Stromal cell of bone marrow (primary cell): ENCODE measurements around the gene GLI3.

ENCODE experiments used
- DNase-seq: peaks from one replicate; pipeline ENCODE4 v3.0.0-alpha.2; 2012; ENCODE audit warnings: low read depth

The GLI3 gene

DNA sequence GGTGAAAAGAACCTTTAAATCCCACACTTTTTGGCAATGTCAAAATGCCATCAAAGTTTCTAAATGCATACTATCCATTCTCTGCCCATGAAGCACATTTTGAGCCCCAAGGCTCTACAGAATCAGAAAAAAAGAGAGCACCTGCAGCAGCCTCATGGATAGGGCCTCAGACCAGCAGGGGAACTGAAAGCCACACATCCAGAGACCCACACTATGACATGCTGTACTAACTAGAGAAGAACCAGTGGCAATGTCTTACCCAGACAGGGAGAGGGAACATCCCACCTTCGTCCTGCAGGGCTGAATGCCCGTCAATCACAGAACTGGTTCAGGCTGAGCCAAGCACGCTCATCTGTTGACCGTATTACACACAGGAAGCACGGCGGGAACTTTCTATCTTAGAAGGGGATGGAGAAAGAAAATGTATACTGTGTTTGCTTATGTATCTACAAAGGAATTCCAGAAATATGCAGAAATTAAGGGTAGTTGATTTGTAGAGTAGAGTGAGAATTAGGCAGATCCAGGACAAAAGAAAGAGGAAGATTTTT is 237.2 kb downstream of the GLI3 start:
- no peak for DNase-seq

DNA sequence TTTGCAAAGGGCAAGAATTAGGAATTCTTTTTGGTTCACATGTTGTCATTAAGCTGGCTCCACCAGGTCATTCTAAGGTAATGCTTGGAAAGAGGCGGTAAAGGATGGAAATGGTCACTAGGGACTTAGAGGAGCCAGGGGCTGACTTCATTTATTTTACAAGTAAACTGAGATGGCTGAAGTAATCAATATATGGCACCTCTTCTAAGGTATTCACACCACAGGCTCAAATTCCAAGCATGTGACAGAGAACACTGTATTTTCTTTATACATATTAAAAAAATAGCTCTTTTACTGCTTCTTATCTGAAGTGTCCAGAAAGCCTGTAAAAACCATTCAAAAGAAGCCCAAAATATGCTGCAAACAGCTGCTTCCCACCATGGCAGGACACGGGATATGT is 239.0 kb downstream of the GLI3 start:
- no peak for DNase-seq

DNA sequence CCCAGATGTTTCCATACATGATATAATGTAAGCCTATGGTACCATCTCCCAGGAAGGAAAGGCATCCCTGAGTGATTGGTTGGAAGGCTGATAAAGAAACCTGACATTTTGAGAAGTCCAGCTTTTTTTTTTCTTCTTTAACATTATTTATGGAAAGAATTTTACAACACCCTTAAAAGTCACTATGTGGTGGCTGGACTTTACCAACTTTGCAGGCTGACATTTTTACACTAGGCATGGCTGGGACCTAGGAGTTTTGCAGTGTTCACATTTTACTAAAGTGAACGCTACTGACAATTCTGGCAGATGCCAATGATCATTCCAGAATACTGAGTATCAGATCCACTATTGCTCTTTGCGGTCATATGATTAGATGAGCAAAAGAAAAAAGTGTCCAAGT is 239.9 kb downstream of the GLI3 start:
- no peak for DNase-seq

- DNase-seq = no peak
Measured at GRCh38 chr7:41996381-41997035, 240.5 kb downstream of the GLI3 start.

GRCh38 chr7:41995632-41996271 is 241.3 kb downstream of the GLI3 start:
- no peak for DNase-seq

DNA sequence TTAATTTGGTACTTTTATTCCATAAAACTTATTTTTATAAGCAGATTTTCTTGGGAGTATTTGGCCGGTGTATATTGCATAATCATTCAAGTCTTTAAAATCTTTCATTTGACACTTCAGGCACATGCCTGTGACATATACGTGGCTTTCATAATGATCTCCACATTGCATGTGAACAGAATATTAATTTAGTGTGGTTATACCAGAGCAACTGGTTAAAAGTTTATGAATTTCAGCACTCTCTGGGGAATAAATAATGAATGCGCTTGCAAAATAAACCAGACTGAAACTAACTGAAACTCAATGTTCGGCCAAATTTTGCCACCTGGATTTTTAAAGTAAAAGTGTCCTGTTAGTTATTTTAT is 242.3 kb downstream of the GLI3 start:
- no peak for DNase-seq

- DNase-seq = no peak
Measured at GRCh38 chr7:41994036-41994745, 242.8 kb downstream of the GLI3 start.

- DNase-seq = no peak
Measured at GRCh38 chr7:41992881-41993867, 243.8 kb downstream of the GLI3 start.

DNA sequence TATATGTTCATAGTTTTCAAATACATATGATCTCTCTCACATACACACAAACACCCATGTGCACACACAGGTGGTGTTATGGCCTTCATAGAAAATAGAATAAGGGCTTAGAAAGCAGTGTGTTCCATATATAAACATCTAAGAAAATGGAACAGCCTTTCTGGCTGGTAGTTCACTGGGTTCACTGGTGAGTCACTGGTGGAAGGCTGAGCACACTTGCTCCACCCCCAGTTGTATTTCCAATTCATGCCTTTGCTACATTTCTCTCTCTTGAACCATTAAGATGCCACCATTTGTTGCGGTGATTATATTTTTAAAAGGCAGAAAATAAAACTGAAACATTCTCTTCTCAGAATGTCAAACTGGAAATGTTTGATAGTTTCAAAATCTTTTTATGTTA is 252.1 kb downstream of the GLI3 start:
- DNase-seq = no peak

- no peak for DNase-seq
Measured at GRCh38 chr7:41981046-41982040, 255.7 kb downstream of the GLI3 start.

DNA sequence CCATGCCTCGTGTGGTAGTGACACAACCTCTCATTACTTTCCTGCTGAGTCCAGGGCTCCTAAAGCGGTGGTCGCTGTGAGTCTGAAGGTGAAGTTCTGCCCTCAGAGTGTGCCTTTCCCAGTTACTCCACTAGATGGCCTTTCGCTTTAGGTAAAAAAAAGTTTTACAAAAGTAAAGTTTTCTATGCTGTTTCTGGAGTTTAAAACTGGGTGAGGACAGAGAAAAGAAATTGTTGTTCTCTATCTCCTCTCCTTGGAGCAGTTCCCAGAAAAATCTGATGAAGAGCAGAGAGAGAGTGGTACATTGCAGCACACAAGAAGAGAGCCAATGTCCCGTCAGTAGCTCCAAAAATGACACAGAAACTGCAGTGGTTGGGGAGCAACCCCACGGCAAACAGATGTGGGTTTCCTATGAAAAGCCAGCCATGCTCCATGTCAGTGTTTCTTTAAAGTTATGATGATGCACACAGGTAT is 257.1 kb downstream of the GLI3 start:
- peak; percentile 46 for DNase-seq

GRCh38 chr7:41978858-41979257 is 258.2 kb downstream of the GLI3 start:
- no peak for DNase-seq

- no peak for DNase-seq
Measured at GRCh38 chr7:41977661-41978060, 259.3 kb downstream of the GLI3 start.

- DNase-seq = peak; percentile 51
Measured at GRCh38 chr7:41977151-41977651, 259.8 kb downstream of the GLI3 start.

GRCh38 chr7:41976411-41976810 is 260.6 kb downstream of the GLI3 start:
- DNase-seq = no peak

- no peak for DNase-seq
Measured at GRCh38 chr7:41975849-41976248, 261.2 kb downstream of the GLI3 start.

DNA sequence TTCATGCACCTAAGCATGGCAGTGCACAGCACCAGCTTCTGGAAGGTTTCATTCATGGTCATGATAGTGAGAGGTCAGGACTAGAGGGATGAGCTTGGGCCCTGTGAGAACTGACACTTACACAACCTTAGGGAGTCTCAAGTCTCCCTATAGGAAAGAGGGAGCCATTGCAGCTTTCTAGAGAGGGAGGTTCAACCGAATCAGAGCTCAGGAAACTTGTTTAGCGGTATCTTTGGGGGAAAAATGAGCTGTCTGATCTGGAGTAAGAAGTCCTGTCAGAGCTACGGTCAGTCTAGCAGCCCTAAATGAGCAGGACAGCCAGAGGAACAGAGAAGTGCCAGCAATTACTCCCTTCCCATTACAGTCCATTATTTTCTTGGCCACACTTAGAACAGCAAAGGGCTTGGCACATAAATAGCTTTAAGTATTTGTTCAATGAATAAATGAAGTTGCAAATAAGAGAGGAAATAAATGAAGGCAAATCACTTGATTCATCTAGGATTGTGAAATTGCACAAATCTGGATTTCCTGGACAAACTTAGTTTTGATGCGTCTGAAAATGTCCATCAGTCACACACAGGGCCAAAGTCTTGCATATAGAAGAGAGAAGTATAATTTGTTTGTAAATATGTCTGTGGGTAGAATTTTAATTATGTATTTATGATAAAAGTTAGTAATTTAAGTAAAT is 262.0 kb downstream of the GLI3 start:
- no peak for DNase-seq

DNA sequence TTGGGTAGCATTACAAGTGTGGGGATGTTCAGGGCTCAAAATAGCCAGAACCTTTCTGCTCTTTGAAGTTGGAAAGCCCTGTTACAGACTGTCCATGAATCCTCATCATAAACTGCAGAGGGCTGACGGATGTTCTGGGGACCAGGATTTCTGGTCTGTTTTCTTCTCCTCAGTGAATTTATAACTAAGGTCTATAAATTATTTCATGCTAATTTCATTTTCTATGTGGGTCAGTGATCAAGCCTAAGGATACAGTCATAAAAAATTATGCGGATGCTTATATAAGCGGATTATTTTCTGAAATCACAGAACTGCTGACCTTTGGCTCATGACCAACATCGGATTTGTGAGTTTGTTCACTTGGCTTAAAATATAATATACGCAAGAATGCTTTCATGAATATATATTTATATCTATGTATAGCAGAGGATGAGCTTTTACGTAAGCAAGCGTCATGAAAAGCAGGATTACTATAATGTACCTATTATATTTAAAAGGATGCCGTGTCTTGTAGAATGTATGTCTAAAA is 263.7 kb downstream of the GLI3 start:
- no peak for DNase-seq

GRCh38 chr7:41972776-41973175 is 264.2 kb downstream of the GLI3 start:
- DNase-seq = no peak
